Left ventricle myocardium inferior (tissue), 1 donor: ENCODE results near the gene ZNF764. TPM values are rescaled to one million over a fixed set of nuclear protein-coding genes. Genes with fewer than 3 reads are reported as not detected.

ENCODE experiments used
- DNase-seq: peaks from one replicate; pipeline ENCODE4 v3.0.0-alpha.2; 2020
- H3K27ac ChIP-seq: fragments of 200-600 bp; replicated peaks from 2 replicates; pipeline ENCODE4 v1.8.0; 2021
- H3K27me3 ChIP-seq: fragments of 200-600 bp; 2 replicates; pipeline ENCODE4 v1.8.0; 2021; ENCODE audit warnings: low read depth
- H3K36me3 ChIP-seq: fragments of 200-600 bp; 2 replicates; pipeline ENCODE4 v1.8.0; 2021
- H3K4me1 ChIP-seq: fragments of 200-600 bp; 2 replicates; pipeline ENCODE4 v1.8.0; 2021
- H3K4me3 ChIP-seq: fragments of 200-600 bp; 2 replicates; pipeline ENCODE4 v1.8.0; 2021; ENCODE audit warnings: mild to moderate bottlenecking, moderate library complexity
- H3K9me3 ChIP-seq: fragments of 200-600 bp; replicated peaks from 2 replicates; pipeline ENCODE4 v1.8.0; 2021
- intact Hi-C: fragments of 100-400 bp; cut with micrococcal nuclease; formaldehyde crosslinking; loops from one replicate; pipeline ENCODE4 v1.11.0; 2022
- total RNA-seq: library from RNA; stranded (reverse); fragmentation: NEBNext Ultra II Directional; extraction: Animal tissue kit (Norgen Biotek cat#: 25700); gene quantifications from one replicate; pipeline ENCODE4 v1.2.1, GENCODE V29; 2021
- TF ChIP-seq, protein P1 (sequence below): fragments of 200-600 bp; IDR thresholded peaks from 2 replicates; pipeline ENCODE4 v1.8.0; 2021; ENCODE audit warnings: antibody characterized with exemption, mild to moderate bottlenecking, borderline replicate concordance
- donor health status: DM: no; HTN: yes; CAD: no; lungs with severe emphysema.

The ZNF764 gene
- total RNA-seq, 1 donor from 2014 or later: 8.9 TPM

DNA sequence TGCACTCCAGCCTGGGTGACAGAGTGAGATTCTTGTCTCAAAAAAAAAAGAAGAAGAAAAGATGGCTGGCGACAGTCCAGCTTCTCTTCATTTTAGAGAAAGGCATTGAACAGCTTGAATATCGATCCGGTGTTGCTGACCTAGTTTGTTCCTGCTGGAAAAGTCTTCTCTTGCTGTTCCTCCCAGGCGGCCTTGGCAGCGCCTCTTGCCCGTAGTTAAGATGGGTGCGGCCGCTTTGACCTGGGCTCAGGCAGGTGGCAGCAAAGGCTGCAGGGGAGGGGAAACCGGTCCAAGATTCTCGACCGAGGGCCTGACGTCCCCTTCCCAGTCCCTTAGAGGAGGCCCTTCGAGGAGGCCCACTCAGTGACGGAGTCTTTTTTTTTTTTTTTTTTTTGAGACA lies 3.8 kb upstream of the ZNF764 start:
- peaks cover 27% of the 10 kb centered on the region for H3K4me1 ChIP-seq
- TF ChIP-seq, protein P1, sequence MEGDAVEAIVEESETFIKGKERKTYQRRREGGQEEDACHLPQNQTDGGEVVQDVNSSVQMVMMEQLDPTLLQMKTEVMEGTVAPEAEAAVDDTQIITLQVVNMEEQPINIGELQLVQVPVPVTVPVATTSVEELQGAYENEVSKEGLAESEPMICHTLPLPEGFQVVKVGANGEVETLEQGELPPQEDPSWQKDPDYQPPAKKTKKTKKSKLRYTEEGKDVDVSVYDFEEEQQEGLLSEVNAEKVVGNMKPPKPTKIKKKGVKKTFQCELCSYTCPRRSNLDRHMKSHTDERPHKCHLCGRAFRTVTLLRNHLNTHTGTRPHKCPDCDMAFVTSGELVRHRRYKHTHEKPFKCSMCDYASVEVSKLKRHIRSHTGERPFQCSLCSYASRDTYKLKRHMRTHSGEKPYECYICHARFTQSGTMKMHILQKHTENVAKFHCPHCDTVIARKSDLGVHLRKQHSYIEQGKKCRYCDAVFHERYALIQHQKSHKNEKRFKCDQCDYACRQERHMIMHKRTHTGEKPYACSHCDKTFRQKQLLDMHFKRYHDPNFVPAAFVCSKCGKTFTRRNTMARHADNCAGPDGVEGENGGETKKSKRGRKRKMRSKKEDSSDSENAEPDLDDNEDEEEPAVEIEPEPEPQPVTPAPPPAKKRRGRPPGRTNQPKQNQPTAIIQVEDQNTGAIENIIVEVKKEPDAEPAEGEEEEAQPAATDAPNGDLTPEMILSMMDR: no peak
- H3K27me3 ChIP-seq: no peaks in the 10 kb centered on the region
- DNase-seq: no peak
- H3K27ac ChIP-seq: peak overlapping the region; percentile 87
- intact Hi-C loops: no loop called here
- no peaks in the 10 kb centered on the region for H3K36me3 ChIP-seq
- H3K9me3 ChIP-seq: no peaks in the 10 kb centered on the region
- peak overlapping the region; percentile 70 for H3K4me3 ChIP-seq

DNA sequence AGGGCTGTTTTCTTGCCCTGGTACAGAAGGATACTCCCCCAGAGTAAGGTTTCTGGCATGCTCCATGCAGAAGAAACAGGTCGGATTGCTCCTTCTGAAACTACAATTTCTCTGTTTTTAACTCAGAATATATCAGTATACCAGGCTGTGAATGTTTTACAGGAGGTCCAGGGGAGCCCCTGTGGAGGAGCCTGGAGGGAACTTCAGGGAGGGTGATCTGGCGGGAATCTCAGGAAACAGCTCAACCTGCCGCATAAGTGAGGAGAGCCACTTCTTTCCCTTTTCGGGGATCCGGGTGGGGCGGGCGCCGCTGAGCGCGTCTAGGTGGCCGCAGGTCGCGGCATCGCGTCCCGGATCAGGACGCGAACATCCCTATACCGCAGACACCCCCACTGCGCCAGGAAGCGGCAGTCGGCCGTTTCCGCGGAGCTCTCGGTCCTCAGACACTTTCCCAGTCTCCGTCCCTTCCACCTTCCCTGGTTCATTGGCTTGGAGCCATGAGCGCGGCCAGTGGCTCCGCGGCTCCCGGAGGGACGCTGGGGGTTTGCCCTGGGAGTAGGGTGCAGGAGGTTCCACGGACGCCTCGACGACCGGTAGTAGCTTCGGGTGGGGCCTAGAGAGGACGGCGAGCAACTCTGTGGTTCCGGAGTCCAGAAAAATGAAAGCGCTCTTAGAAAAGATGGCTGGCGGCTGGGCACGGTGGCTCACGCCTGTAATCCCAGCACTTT lies 3.1 kb upstream of the ZNF764 start:
- Histone ChIP-seq H3K4me1 (peaks cover 35% of the 10 kb centered on the region), H3K27me3 (no peaks in the 10 kb centered on the region), H3K36me3 (peaks cover 1% of the 10 kb centered on the region), H3K9me3 (no peaks in the 10 kb centered on the region), H3K4me3 (peak overlapping the region; percentile 70), H3K27ac (peak overlapping the region; percentile 87)
- TF ChIP-seq, protein P1: no peak
- intact Hi-C loops: no loop called here
- DNase-seq: no peak

DNA sequence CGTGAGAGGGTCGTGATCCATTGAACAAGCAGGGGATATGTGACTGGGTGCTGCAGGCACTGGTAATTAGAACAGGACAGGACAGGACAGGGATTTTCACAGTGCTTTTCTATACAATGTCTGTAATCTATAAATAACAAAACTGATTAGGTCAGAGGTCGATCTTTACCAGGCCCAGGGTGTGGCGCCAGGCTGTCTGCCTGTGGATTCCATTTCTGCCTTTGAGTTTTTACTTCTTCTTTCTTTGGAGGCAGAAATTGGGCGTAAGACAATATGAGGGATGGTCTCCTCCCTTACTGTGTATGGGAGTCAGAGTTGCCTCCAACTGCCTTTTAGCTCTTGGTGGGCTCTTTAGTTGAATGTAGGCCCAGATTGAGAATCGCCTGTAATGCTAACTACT lies 1.5 kb upstream of the ZNF764 start:
- H3K9me3 ChIP-seq: no peaks in the 10 kb centered on the region
- no peak overlapping the region for H3K27ac ChIP-seq
- DNase-seq: no peak
- no peaks in the 10 kb centered on the region for H3K27me3 ChIP-seq
- intact Hi-C loops: no loop called here
- no peak overlapping the region for H3K4me3 ChIP-seq
- TF ChIP-seq, protein P1: no peak
- peaks cover 17% of the 10 kb centered on the region for H3K36me3 ChIP-seq
- H3K4me1 ChIP-seq: peaks cover 51% of the 10 kb centered on the region

DNA sequence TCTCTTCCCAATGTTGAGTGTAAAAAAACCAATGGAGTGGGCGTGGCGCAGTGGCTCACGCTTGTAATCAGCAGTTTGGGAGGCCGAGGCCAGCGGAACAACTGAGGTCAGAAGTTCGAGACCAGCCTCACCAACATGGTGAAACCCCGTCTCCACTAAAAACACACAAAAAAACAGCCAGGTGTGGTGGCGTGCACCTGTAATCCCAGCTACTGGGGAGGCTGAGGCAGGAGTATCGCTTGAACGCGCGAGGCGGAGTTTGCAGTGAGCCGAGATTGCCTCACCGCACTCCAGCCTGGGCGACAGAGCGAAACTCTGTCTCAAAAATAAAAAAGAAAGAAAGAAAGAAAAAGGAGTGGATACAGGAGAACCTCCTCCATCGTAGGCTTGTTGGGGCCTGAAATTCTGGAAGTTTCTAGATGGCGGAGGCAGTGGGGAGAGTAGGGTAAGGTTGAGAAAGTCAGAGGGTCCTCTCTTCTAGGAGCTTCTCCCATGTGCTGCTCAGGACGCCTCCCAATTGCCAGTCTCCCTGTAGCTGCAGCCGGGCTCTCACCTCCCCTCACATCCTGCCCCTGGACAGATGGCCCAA lies 709 bp upstream of the ZNF764 start:
- Histone ChIP-seq H3K27ac (peak overlapping the region; percentile 96), H3K4me3 (peak overlapping the region; percentile 82), H3K27me3 (no peaks in the 10 kb centered on the region), H3K9me3 (no peaks in the 10 kb centered on the region), H3K36me3 (peaks cover 25% of the 10 kb centered on the region), H3K4me1 (peaks cover 59% of the 10 kb centered on the region)
- intact Hi-C loops: no loop called here
- DNase-seq: no peak
- TF ChIP-seq, protein P1: no peak

DNA sequence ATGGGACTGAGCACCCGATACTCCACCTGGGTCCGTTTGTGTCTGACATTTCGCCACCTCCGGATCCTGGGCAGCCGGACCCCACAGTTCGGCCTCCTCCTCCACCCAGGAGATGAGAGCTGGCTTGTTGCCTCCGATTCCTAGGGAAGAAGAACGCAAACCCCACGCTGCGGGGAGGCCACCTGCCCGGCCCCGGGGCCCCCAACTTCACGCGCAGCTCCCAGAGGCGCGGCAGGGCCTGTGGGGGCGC lies 542 bp downstream of the ZNF764 start:
- Histone ChIP-seq H3K4me3 (peak overlapping the region; percentile 82), H3K27ac (peak overlapping the region; percentile 96), H3K27me3 (no peaks in the 10 kb centered on the region), H3K9me3 (no peaks in the 10 kb centered on the region), H3K36me3 (peaks cover 30% of the 10 kb centered on the region), H3K4me1 (peaks cover 71% of the 10 kb centered on the region)
- intact Hi-C loops: no loop called here
- TF ChIP-seq, protein P1: no peak
- no peak for DNase-seq
